ENCODE results near the gene BLM. TPM values are rescaled to one million over a fixed set of nuclear protein-coding genes. Genes with fewer than 3 reads are reported as not detected.

The BLM gene
- total and polyA plus RNA-seq, 2 experiments from 2014 or later = 1.9 to 4.8 TPM

DNA sequence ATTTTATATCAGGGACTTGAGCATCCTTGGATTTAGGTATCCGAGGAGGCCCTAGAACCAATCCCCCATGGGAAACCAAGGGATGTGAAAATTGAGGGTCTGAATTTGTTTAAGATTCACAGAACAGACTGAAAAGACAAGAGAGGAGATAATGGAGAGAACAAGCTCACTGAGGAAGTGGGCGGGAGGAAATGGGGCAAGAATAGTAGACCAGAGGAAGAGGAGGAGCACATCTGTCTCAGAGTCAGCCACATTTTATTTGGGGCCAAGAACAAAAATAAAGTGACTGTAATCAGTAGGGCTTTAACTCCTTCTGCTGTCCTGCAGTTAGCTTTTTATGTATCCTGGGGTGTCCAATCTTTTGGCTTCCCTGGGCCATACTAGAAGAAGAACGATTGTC, 63.8 kb downstream of the BLM start:
- no peak for TF ChIP-seq EZH2 (IDR thresholded peaks at IDR 0.05; ENCODE audit: insufficient read depth, poor library complexity, severe bottlenecking)
- no peak for TF ChIP-seq EZH2phosphoT487 (IDR thresholded peaks at IDR 0.05; ENCODE audit: insufficient read depth, low read depth)
- in situ Hi-C loops (cut with MboI) = no loop called here
- no peak overlapping the region for H3K4me2 ChIP-seq (ENCODE audit: unreplicated experiment)

DNA sequence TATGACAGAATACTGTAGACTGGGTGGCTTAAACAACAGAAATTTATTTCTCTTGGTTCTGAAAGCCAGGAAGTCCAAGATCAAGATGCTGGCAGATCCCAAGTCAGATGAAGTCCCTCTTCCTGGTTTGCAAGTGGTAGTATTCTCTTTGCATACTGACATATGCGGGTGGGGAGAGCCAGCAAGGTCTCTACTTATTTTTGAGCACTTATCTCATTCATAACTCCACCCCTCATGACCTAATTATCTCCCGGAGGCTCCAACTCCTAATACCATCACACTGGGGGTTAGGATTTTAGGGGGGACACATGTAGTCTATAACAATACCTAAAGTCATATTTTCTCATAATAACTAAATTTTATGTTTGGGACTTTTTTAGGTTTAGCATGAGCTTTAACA, 65.3 kb downstream of the BLM start:
- H3K27ac ChIP-seq = no peak overlapping the region
- H3F3A ChIP-seq (ENCODE audit: insufficient read depth) = no peaks in the 10 kb centered on the region
- TF ChIP-seq EZH2 (IDR thresholded peaks at IDR 0.05; ENCODE audit: insufficient read depth, poor library complexity, severe bottlenecking) (no peak), EZH2phosphoT487 (IDR thresholded peaks at IDR 0.05; ENCODE audit: insufficient read depth, low read depth) (no peak)
- H3K4me3 ChIP-seq = no peak overlapping the region
- no peaks in the 10 kb centered on the region for H3K36me3 ChIP-seq (ENCODE audit: low read depth)
- WGBS, 2 experiments (ENCODE audit: low coverage in 1 of 2, low lambda C conversion rate in 2 of 2, missing lambda C conversion rate in 2 of 2) = 73% methylated on average over 2 of the region's 2 CpGs
- H3K9ac ChIP-seq = no peak overlapping the region
- DNase-seq = no peak
- in situ Hi-C loops (cut with MboI) = no loop called here
- no peaks in the 10 kb centered on the region for H3K27me3 ChIP-seq (replicated peaks; ENCODE audit: insufficient read depth)
- H3K4me1 ChIP-seq (ENCODE audit: insufficient read depth) = no peaks in the 10 kb centered on the region
- H2AFZ ChIP-seq = no peak overlapping the region
- H3K9me2 ChIP-seq (ENCODE audit: insufficient read depth) = no peaks in the 10 kb centered on the region
- H3K79me2 ChIP-seq (ENCODE audit: insufficient read depth) = no peaks in the 10 kb centered on the region
- no peak overlapping the region for H3K4me2 ChIP-seq (ENCODE audit: unreplicated experiment)
- no peaks in the 10 kb centered on the region for H3K9me3 ChIP-seq (ENCODE audit: low read depth)
- no peaks in the 10 kb centered on the region for H4K20me1 ChIP-seq (ENCODE audit: insufficient read depth)

More for the DNA sequence above, 63.8 kb downstream of the BLM start:
- no peaks in the 10 kb centered on the region for H3K9me3 ChIP-seq (ENCODE audit: low read depth)
- H3F3A ChIP-seq (ENCODE audit: insufficient read depth) = no peaks in the 10 kb centered on the region
- H3K27ac ChIP-seq = no peak overlapping the region
- H3K36me3 ChIP-seq (ENCODE audit: low read depth) = no peaks in the 10 kb centered on the region
- H4K20me1 ChIP-seq (ENCODE audit: insufficient read depth) = no peaks in the 10 kb centered on the region
- no peak for DNase-seq
- no peak overlapping the region for H2AFZ ChIP-seq
- H3K4me3 ChIP-seq = no peak overlapping the region
- no peaks in the 10 kb centered on the region for H3K27me3 ChIP-seq (replicated peaks; ENCODE audit: insufficient read depth)
- H3K9ac ChIP-seq = no peak overlapping the region
- no peaks in the 10 kb centered on the region for H3K79me2 ChIP-seq (ENCODE audit: insufficient read depth)
- WGBS, 2 experiments (ENCODE audit: low coverage in 1 of 2, low lambda C conversion rate in 2 of 2, missing lambda C conversion rate in 2 of 2) = 94 to 96% methylated on average over 3 of the region's 3 CpGs
- no peaks in the 10 kb centered on the region for H3K4me1 ChIP-seq (ENCODE audit: insufficient read depth)
- H3K9me2 ChIP-seq (ENCODE audit: insufficient read depth) = no peaks in the 10 kb centered on the region

DNA sequence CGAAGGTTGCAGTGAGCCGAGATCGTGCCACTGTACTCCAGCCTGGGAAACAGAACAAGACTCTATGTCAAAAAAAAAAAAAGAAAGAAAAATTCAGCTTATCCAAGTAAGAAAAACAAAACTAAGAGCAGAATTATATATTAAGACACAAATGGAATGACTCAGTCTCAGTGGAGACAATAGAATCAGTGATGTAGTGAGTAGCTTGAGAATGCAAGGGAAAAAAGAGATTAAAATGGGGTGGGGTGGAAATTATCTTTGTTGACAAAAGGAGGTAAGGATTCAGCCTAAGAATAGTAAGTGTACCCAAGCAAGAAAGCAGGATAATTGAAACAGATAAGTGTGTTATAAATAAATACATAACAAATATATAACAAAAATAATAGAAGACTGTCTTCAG, 70.7 kb downstream of the BLM start:
- no peak overlapping the region for H2AFZ ChIP-seq
- H3K9me3 ChIP-seq (ENCODE audit: low read depth) = no peaks in the 10 kb centered on the region
- H3K27me3 ChIP-seq (replicated peaks; ENCODE audit: insufficient read depth) = no peaks in the 10 kb centered on the region
- no peaks in the 10 kb centered on the region for H3K4me1 ChIP-seq (ENCODE audit: insufficient read depth)
- H3K9me2 ChIP-seq (ENCODE audit: insufficient read depth) = no peaks in the 10 kb centered on the region
- no peak for TF ChIP-seq EZH2phosphoT487 (IDR thresholded peaks at IDR 0.05; ENCODE audit: insufficient read depth, low read depth)
- TF ChIP-seq EZH2 (IDR thresholded peaks at IDR 0.05; ENCODE audit: insufficient read depth, poor library complexity, severe bottlenecking) = no peak
- 96 to 97% methylated on average over 3 of the region's 3 CpGs for WGBS, 2 experiments (ENCODE audit: low coverage in 1 of 2, low lambda C conversion rate in 2 of 2, missing lambda C conversion rate in 2 of 2)
- no peak overlapping the region for H3K4me2 ChIP-seq (ENCODE audit: unreplicated experiment)
- H3K79me2 ChIP-seq (ENCODE audit: insufficient read depth) = no peaks in the 10 kb centered on the region
- H4K20me1 ChIP-seq (ENCODE audit: insufficient read depth) = no peaks in the 10 kb centered on the region
- no peak overlapping the region for H3K9ac ChIP-seq
- in situ Hi-C loops (cut with MboI) = no loop called here
- H3F3A ChIP-seq (ENCODE audit: insufficient read depth) = no peaks in the 10 kb centered on the region
- H3K4me3 ChIP-seq = no peak overlapping the region
- H3K36me3 ChIP-seq (ENCODE audit: low read depth) = no peaks in the 10 kb centered on the region
- DNase-seq = peak; percentile 20
- H3K27ac ChIP-seq = no peak overlapping the region

DNA sequence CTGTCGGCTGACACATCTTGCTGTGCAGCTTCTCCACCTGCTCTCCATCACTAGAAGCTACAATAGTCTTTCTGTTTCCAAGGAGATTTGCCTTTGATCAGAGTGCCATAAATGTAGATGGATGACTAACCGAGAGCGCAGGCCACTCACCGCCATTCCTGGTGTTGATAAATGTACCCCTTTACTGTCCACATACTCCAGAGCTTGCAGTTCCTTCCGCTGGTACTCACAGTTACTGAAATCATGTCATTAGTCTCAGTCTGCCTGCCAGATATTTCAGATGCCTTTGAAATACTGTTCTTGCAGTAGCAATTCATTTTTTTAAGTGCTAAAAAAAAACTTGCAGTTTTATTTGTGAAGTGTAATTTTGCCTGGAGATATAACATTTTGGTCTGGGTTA, 72.3 kb downstream of the BLM start:
- Histone ChIP-seq H3K79me2 (ENCODE audit: insufficient read depth) (no peaks in the 10 kb centered on the region), H2AFZ (no peak overlapping the region), H3K4me1 (ENCODE audit: insufficient read depth) (no peaks in the 10 kb centered on the region), H3K27me3 (replicated peaks; ENCODE audit: insufficient read depth) (no peaks in the 10 kb centered on the region), H3F3A (ENCODE audit: insufficient read depth) (no peaks in the 10 kb centered on the region), H4K20me1 (ENCODE audit: insufficient read depth) (no peaks in the 10 kb centered on the region), H3K9me3 (ENCODE audit: low read depth) (no peaks in the 10 kb centered on the region), H3K9me2 (ENCODE audit: insufficient read depth) (no peaks in the 10 kb centered on the region), H3K27ac (no peak overlapping the region), H3K9ac (no peak overlapping the region), H3K4me2 (ENCODE audit: unreplicated experiment) (no peak overlapping the region), H3K36me3 (ENCODE audit: low read depth) (no peaks in the 10 kb centered on the region), H3K4me3 (no peak overlapping the region)
- WGBS, 2 experiments (ENCODE audit: low coverage in 1 of 2, low lambda C conversion rate in 2 of 2, missing lambda C conversion rate in 2 of 2) = 90% methylated on average over 5 of the region's 5 CpGs
- TF ChIP-seq EZH2 (IDR thresholded peaks at IDR 0.05; ENCODE audit: insufficient read depth, poor library complexity, severe bottlenecking) = no peak
- no peak for TF ChIP-seq EZH2phosphoT487 (IDR thresholded peaks at IDR 0.05; ENCODE audit: insufficient read depth, low read depth)
- in situ Hi-C loops (cut with MboI) = no loop called here
- no peak for DNase-seq

DNA sequence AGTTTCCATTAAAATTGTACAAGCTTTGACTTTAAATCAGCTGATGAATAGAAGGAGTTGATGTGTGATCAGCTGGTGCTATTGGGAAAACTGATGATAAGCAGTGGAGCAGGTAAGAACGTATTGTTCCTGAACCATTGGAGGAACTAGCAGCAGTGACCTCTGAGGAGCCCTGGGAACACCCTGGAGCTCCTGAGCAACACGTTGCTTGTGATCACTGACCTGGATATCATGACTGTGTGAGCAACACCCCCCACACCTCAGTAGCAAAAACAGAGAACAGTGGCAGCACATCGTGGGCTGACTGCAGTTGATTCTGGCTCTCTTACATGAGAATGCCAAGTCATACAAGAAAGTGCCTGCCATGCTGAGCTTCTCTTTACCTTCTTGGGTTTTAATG, 72.9 kb downstream of the BLM start:
- WGBS, 2 experiments (ENCODE audit: low coverage in 1 of 2, low lambda C conversion rate in 2 of 2, missing lambda C conversion rate in 2 of 2) = 64 to 74% methylated on average over 3 of the region's 3 CpGs
- Histone ChIP-seq H3K9me2 (ENCODE audit: insufficient read depth) (no peaks in the 10 kb centered on the region), H3K27me3 (replicated peaks; ENCODE audit: insufficient read depth) (no peaks in the 10 kb centered on the region), H3K4me2 (ENCODE audit: unreplicated experiment) (no peak overlapping the region), H3K4me3 (no peak overlapping the region), H3K79me2 (ENCODE audit: insufficient read depth) (no peaks in the 10 kb centered on the region), H3K36me3 (ENCODE audit: low read depth) (no peaks in the 10 kb centered on the region), H3K27ac (no peak overlapping the region), H4K20me1 (ENCODE audit: insufficient read depth) (no peaks in the 10 kb centered on the region), H3K9me3 (ENCODE audit: low read depth) (no peaks in the 10 kb centered on the region), H3K4me1 (ENCODE audit: insufficient read depth) (no peaks in the 10 kb centered on the region), H2AFZ (no peak overlapping the region), H3F3A (ENCODE audit: insufficient read depth) (no peaks in the 10 kb centered on the region), H3K9ac (no peak overlapping the region)
- in situ Hi-C loops (cut with MboI) = no loop called here
- no peak for DNase-seq
- TF ChIP-seq EZH2phosphoT487 (IDR thresholded peaks at IDR 0.05; ENCODE audit: insufficient read depth, low read depth) (no peak), EZH2 (IDR thresholded peaks at IDR 0.05; ENCODE audit: insufficient read depth, poor library complexity, severe bottlenecking) (no peak)

Data from GM23248 (cell line).